HG02798 (cell line): ENCODE results near the gene CERKL.

ENCODE experiments used
- ATAC-seq: cut with Tn5 transposase; IDR thresholded peaks from one replicate; pipeline ENCODE4 v1.9.1; 2021; ENCODE audit warnings: mild to moderate bottlenecking; ENCODE audit not compliant: unreplicated experiment, poor library complexity

CERKL gene

GRCh38 chr2:181527058-181527457, 129.8 kb downstream of the CERKL start:
- no peak for ATAC-seq

GRCh38 chr2:181526014-181526413, 130.9 kb downstream of the CERKL start:
- no peak for ATAC-seq

- ATAC-seq, result no peak
Observed at GRCh38 chr2:181523756-181524155, 133.1 kb downstream of the CERKL start.

DNA sequence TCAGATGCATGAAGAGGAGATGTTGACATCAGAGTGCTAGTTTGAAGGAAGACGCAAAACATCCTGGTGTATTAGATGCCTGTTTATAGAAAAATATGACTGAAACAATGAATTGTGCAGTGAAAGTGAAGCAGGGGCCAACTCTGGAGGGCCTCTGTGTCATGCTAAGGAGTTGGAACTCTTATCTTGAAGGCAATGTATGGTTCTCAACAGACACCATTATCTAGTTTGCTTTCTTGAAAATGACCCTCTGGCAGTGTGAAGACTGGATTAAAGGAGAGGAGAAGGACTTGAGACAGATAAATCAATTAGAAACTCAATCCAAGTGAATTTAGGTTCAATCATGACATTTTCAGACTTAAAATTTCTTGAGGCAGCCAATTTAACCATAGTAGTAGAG, 136.7 kb downstream of the CERKL start:
- no peak for ATAC-seq

- no peak for ATAC-seq
Observed at GRCh38 chr2:181517685-181518301, 139.1 kb downstream of the CERKL start.

GRCh38 chr2:181516992-181517391, 139.9 kb downstream of the CERKL start:
- no peak for ATAC-seq

GRCh38 chr2:181515719-181516118, 141.2 kb downstream of the CERKL start:
- ATAC-seq, result no peak

- no peak for ATAC-seq
Observed at GRCh38 chr2:181500201-181500600, 156.7 kb downstream of the CERKL start.

- no peak for ATAC-seq
Observed at GRCh38 chr2:181499231-181499630, 157.7 kb downstream of the CERKL start.
